NCI-H1105 (cell line): ENCODE measurements around the gene TLR6.
A peak's percentile ranks its signal among the peaks of the same experiment; 100 is the strongest.

Experiments
- DNase-seq: peaks from one replicate; lab custom pipeline; 2025; lab: John Stamatoyannopoulos, UW

Gene TLR6

DNA sequence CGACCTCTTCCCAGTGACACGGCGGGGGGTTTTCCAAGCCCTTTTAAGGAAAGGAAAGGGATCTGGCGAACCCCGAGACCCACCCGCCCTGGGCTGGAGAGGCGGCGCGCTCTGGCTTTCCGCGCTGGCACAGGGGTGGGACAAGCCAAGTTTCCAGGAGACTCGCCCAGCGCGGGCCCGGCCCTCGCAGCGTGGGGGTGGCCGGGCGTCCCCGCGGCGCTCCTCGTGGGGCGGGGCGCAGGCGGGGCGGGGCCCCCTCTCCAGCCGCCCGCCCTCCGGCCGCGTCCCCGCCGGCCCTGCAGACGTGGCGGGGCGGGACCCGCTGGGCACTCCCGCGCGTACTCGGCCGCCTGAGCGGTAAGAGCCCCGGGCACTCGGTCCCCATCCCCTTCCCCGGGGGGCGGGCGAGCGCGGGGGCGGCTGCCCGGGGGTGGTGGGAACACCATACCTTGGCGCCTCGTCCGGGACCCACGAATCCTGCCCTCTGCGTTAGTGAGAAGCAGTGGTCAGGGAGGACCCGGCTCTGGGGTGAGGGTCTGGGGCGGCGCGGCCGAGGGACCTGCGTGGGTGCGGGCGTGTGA lies 11.0 kb upstream of the TLR6 start, which contains the start of gene FAM114A1:
TSS of gene FAM114A1 (plus strand) at position 329 of the 581 bp plus-strand sequence. CDS start 10,273 bp downstream, outside the sequence.
- peak; percentile 24 for DNase-seq

DNA sequence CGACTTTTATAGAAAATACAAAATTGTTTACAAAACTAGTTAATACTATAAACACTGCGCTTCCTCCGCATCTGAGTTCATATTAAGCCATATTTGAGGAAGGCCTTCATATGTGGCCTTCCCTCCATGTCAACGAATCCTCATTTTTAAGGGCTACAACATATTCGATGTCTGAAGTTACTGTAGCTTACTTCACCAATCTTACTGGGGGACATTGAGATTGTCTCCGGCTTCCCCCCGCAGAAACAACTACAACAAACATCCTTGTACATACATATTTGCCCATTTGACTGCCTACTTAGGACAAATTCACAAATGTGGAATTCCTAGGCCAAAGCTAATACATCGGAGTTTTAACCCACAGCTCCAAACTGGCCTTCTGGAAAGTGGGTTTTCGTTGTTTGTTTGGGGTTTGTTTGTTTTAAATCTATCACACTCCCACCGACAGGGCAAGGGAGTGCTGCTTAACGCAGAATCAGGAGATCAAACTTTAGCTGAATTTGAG lies 10.4 kb upstream of the TLR6 start:
- no peak for DNase-seq

- no peak for DNase-seq
Measured at GRCh38 chr4:38865445-38865844, 8.8 kb upstream of the TLR6 start.

DNA sequence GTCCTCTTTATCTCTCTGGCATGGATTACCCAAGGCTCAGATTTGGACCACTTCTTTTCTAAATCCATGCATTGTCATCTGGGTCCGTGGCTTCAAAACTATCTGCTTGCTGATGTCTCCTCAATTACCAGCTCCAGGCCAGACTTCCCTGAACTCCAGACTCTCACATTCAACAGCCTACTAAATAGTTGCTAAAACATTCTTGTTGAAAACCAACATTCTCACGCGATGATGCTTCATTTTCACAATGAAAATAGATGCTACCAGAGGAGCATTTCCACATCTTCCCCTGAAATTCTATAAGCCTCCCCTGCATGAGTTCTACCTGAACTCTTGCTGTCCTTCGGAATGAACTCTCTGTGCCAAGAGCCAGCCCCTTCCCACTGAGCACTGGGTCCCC lies 5.2 kb upstream of the TLR6 start:
- DNase-seq, result no peak

DNA sequence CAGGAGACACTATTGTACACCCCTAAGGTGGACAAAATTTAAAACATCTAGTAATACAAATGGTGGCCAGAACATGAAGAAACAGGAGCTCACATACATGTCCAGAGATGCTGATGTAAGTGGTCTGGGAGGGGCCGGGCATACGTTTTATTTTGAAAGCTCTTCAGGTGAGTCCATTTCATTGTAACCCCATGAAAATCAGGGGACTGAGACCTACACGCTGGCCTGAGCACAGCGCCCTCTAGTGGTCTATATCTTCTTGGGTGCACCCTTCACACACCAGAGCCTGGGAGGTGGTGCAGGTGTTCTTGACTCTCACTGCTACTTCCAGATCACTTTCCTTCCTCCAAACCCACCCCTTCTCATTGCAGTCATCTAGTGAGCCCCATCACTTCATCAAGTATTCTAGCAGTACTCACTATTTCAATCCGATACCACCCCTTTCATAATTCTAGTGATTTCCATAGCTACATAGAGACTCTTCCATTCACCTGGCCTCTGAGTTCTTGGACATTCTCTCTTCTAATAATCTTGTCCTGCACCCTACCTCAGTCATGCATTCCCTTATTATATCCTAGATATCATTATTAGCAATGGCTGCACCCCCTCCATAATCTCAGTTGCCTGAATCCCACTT lies 4.3 kb upstream of the TLR6 start:
- peak; percentile 14 for DNase-seq

DNA sequence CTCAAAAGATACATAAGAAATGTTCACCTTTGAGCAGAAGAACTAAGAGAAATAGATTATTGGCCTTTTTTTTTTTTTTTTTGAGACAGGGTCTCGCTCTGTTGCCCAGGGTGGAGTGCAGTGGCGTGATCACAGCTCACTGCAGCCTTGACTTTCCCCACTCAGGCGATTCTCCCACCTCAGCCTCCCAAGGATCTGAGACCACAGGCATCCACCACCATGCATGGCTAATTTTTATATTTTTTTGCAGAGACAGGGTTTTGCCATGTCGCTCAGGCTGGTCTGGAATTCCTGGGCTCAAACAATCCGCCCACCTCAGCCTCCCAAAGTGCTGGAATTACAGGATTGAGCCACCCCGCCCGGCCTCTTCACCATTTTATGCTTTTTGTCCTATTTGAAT lies 2.9 kb upstream of the TLR6 start:
- no peak for DNase-seq

- no peak for DNase-seq
Measured at GRCh38 chr4:38858097-38858420, 1.4 kb upstream of the TLR6 start.

DNA sequence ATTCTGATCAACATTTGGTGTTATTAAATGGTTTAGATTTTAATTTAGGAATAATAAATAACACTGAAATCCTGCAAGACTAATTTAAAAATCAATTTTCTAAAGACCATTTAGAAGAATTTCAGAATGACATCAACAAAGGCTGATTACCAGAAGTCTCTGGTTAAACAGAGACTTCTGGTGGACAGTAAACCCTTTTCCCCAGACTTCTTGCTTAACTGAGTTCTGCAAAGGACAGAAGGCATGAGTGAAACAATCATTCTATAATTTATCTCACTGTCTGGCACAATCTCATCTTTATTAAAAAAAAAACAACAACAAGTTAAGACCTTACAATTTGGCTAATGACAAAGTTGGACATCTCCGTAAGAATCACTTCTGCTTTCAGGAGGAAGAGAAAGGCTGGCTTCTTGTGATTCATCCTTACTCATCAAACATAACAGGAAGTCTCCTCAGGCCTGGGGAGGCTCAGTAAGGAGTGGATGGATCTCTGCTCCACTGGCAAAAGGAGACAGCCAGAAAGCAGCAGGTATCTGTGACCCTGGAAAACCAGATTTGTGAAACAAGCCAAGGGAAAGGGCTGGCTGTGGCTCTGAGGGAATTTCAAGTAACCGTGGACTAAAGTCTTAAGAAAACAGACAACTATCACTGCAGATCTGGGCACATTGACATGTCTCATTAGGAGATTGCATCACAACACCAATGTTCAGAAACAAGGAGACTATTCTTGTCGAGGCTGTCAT lies 908 bp upstream of the TLR6 start:
- DNase-seq, result no peak

DNA sequence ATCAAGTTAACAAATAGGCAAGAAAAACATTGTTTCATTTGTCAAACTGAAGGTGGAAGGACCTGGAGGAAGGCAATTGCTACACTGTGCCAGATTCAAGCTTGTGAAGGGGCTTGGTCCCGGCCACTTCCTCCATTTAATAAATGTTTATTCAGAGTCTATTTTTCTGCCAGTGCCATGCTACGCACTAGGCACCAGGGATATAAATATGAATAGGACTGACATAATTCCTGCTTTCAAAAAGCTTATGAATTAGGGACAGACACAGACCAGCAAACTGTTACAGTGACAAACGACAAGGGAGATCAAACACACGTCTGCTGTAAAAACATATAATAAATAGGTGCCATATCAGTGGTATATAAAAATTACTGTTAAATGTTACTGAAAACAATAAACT lies 571 bp downstream of the TLR6 start:
- no peak for DNase-seq

- DNase-seq, result no peak
Measured at GRCh38 chr4:38855466-38855865, 1.2 kb downstream of the TLR6 start.

DNA sequence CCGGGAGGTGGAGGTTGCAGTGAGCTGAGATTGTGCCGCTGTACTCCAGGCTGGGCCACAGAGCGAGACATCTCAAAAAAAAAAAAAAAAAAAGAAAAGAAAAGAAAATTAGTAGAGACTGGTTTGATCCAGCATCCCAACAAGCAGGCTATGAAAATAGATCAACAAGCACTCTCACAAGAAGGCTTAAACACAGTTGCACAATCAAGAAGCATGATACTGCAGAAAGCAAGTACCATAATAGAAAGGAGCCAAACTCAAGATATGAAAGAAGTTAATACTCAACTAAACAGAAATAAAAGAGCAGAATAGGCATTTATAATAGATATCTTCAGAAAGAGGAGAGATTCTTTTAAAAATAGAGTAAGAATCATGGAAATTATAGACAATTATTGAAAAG lies 10.6 kb downstream of the TLR6 start:
- DNase-seq, result no peak

DNA sequence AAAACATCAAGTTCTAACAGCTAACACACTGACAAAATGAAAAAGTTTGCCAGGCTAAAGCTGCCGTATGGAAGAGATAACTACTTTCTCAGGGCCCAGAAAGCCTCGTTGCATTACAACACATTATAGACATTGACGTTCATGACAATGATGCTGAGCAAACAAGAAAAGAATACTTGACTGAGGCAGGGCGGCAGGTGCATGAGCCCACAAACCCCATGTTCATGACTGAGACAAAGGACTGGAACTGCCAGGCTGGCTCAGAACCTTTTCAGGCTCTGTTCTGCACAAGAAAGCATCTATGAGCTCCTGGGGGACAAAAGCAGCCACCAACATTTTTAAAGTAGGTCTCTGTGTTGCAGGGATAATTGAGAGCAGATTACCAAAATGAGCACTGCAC lies 13.6 kb downstream of the TLR6 start:
- DNase-seq, result peak; percentile 6

- no peak for DNase-seq
Measured at GRCh38 chr4:38837849-38838248, 18.8 kb downstream of the TLR6 start.

DNA sequence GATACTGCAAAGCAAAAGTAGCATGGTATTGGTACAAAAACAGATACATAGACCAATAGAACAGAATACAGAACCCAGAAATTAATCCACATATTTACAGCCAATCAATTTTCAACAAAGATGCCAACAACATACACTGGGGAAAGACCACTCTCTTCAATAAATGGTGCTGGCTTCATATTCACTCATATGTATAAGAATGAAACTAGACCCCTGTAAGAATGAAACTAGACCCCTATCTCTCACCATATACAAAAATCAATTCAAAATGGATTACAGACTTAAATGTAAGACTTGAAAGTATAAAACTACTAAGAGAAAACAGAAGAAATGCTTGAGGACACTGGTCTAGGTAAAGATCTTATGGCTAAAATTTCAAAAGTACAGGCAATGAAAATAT lies 19.3 kb downstream of the TLR6 start:
- no peak for DNase-seq

GRCh38 chr4:38834570-38834969 lies 22.0 kb downstream of the TLR6 start:
- no peak for DNase-seq

GRCh38 chr4:38832624-38833528 lies 23.7 kb downstream of the TLR6 start:
- DNase-seq, result no peak

DNA sequence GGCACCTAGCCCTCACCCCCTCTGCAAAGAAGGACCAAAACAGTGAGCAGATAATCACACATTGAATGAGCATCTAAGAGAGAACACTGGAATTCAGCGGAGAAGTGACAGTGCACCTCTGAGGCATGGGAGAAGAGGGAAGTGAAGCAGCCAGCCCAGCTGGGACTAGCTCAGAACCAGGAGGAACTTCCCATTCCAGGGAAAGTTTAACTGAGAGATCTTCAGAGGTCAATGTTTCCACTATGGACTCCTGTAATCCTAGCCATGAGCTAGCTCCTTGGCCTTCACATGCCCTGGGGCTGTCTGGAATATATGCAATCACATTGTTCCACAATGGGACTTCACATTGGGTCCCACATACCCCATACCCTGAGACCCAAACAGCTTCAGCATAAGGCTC lies 24.4 kb downstream of the TLR6 start:
- no peak for DNase-seq

DNA sequence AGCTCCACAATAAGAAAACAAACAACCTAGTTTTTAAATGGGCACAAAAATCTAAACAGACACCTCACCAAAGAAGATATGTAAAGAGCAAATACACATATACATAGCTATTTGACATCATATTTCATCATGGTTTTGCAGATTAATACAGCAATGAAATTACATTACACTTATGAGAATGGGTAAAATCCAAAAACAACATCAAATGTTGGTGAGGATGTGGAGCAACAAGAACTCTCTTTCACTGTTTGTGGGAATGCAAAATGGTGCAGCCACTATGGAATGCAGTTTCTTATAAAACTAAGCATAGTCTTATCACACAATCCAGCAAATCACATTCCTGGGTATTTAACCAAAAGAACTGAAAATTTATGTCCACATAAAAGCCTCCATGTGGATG lies 25.0 kb downstream of the TLR6 start:
- DNase-seq, result no peak

GRCh38 chr4:38829237-38829636 lies 27.4 kb downstream of the TLR6 start:
- DNase-seq, result no peak

DNA sequence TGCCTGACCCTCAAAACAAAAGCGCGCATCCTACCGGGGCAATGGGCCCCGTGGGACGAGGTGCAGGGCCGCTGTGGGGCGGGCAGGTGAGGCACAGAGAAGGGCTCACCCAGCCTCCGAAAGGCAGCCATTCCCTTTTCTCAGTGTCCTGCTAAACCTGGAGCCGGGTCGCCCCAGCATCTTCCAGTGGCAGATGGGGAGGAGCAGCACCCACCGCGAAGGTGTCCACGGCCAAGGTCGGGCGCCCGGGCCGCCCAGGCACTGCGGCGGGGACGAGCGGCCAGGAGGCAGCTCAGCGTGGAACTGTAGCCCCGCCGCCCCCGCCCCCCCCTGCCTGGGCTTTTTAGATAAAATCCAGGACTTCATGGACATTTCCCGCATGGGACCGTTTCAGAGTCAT lies 32.9 kb downstream of the TLR6 start:
- DNase-seq, result no peak

DNA sequence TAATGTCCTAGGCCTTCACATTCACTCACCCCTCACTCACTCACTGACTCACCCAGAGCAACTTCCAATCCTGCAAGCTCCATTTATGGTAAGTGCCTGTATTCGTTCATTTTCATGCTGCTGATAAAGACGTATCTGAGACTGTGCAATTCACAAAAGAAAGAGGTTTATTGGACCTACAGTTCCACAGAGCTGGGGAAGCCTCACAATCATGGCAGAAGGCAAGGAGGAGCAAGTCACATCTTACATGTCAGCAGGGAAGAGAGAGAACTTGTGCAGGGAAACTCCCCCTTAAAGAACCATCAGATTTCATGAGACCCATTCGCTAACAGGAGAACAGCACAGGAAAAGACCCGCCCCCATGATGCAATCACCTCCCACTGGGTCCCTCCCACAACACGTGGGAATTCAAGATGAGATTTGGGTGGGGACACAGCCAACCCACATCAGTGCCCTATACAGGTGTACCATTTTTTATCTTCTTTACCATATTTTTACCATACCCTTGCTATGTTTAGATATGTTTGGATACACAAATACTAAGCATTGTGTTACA lies 33.8 kb downstream of the TLR6 start:
- no peak for DNase-seq

GRCh38 chr4:38821739-38822138 lies 34.9 kb downstream of the TLR6 start:
- DNase-seq, result no peak
